ENCODE measurements around the gene ANKRD29.

- TF ChIP-seq CTCF (IDR thresholded peaks at IDR 0.05) (no peak), POLR2A (IDR thresholded peaks at IDR 0.05) (no peak), EP300 (IDR thresholded peaks at IDR 0.05) (no peak)
These were observed 20.4 kb upstream of the ANKRD29 start for GRCh38 chr18:23683155-23683554.

Measured in stomach (tissue), 4 donors.